Fibroblast of the aortic adventitia (primary cell): ENCODE measurements around the gene HSF4. TPM values are rescaled to one million over a fixed set of nuclear protein-coding genes. Genes with fewer than 3 reads are reported as not detected.
A peak's percentile ranks its signal among the peaks of the same experiment; 100 is the strongest.

Source experiments
- DNase-seq: peaks from one replicate; pipeline ENCODE4 v3.0.0-alpha.2; 2010; ENCODE audit warnings: low read depth
- H3K4me3 ChIP-seq: 2 replicates; pipeline ENCODE4 v1.5.1; 2011; ENCODE audit warnings: low read depth, mild to moderate bottlenecking, control low read depth, low read length, moderate library complexity
- CTCF ChIP-seq: IDR thresholded peaks from 2 replicates; pipeline ENCODE4 v1.5.1; 2011; ENCODE audit warnings: mild to moderate bottlenecking, low read length, control low read depth, inconsistent platforms; ENCODE audit not compliant: insufficient read depth
- total RNA-seq: library from RNA; depleted of rRNA; stranded (reverse); fragments of >200 nt; gene quantifications from 2 replicates; pipeline ENCODE4 v1.2.3, GENCODE V29; 2012; ENCODE audit warnings: low replicate concordance

Gene HSF4
- total RNA-seq, 1 donor: 6.4 TPM

- DNase-seq: no peak
- no peak overlapping the region for H3K4me3 ChIP-seq
- TF ChIP-seq CTCF: no peak
Observed at GRCh38 chr16:67128417-67128816, 36.1 kb upstream of the HSF4 start.

- no peak overlapping the region for H3K4me3 ChIP-seq
- TF ChIP-seq CTCF: no peak
- no peak for DNase-seq
Observed at GRCh38 chr16:67128887-67129286, 35.7 kb upstream of the HSF4 start.

GRCh38 chr16:67129422-67129821 is 35.1 kb upstream of the HSF4 start:
- TF ChIP-seq CTCF: no peak
- no peak for DNase-seq
- H3K4me3 ChIP-seq: no peak overlapping the region

GRCh38 chr16:67137605-67138004 is 26.9 kb upstream of the HSF4 start:
- no peak overlapping the region for H3K4me3 ChIP-seq
- no peak for TF ChIP-seq CTCF
- DNase-seq: peak; percentile 12

GRCh38 chr16:67141391-67141790 is 23.2 kb upstream of the HSF4 start:
- TF ChIP-seq CTCF: no peak
- DNase-seq: no peak
- no peak overlapping the region for H3K4me3 ChIP-seq

GRCh38 chr16:67142342-67142741 is 22.2 kb upstream of the HSF4 start:
- H3K4me3 ChIP-seq: no peak overlapping the region
- no peak for TF ChIP-seq CTCF
- DNase-seq: no peak

GRCh38 chr16:67144943-67145342 is 19.6 kb upstream of the HSF4 start:
- no peak for TF ChIP-seq CTCF
- DNase-seq: no peak
- no peak overlapping the region for H3K4me3 ChIP-seq
